ENCODE measurements around the gene GPX7.

The GPX7 gene

GRCh38 chr1:52637946-52638345 lies 35.8 kb downstream of the GPX7 start:
- no peaks in the 10 kb centered on the region for H3K9me3 ChIP-seq (ENCODE audit: insufficient read depth, low read length, severe bottlenecking)
- H2AFZ ChIP-seq (ENCODE audit: low read depth, low read length) = no peak overlapping the region
- H3K4me3 ChIP-seq (ENCODE audit: low read depth in 1 of 2, low read length in 2 of 2) = no peak overlapping the region
- no peaks in the 10 kb centered on the region for H3K36me3 ChIP-seq (ENCODE audit: insufficient read depth, low read length)
- DNase-seq = no peak
- H3K4me2 ChIP-seq (ENCODE audit: insufficient read depth, low read length) = no peak overlapping the region
- no peaks in the 10 kb centered on the region for H3K27me3 ChIP-seq (ENCODE audit: insufficient read depth, low read length, poor library complexity)
- no peaks in the 10 kb centered on the region for H4K20me1 ChIP-seq (ENCODE audit: insufficient read depth, low read length)
- H3K27ac ChIP-seq (ENCODE audit: low read length) = no peak overlapping the region
- H3K79me2 ChIP-seq (ENCODE audit: insufficient read depth, low read length) = no peaks in the 10 kb centered on the region
- H3K4me1 ChIP-seq (ENCODE audit: insufficient read depth, low read length) = peaks cover 12% of the 10 kb centered on the region
- TF ChIP-seq EZH2 (IDR thresholded peaks at IDR 0.05; ENCODE audit: borderline replicate concordance, low read depth, low read length, severe bottlenecking) (no peak), CTCF (IDR thresholded peaks at IDR 0.05; ENCODE audit: borderline replicate concordance, extremely low read depth, low read length, poor library complexity, severe bottlenecking) (no peak)
- no peak for ATAC-seq (ENCODE audit: insufficient read depth, low read depth)
- H3K9ac ChIP-seq (ENCODE audit: low read depth, low read length) = no peak overlapping the region

- ATAC-seq (ENCODE audit: insufficient read depth, low read depth) (no peak), DNase-seq (no peak)
- Histone ChIP-seq H3K79me2 (ENCODE audit: insufficient read depth, low read length) (no peaks in the 10 kb centered on the region), H3K4me1 (ENCODE audit: insufficient read depth, low read length) (peaks cover 8% of the 10 kb centered on the region), H3K4me2 (ENCODE audit: insufficient read depth, low read length) (no peak overlapping the region), H4K20me1 (ENCODE audit: insufficient read depth, low read length) (no peaks in the 10 kb centered on the region), H3K27me3 (ENCODE audit: insufficient read depth, low read length, poor library complexity) (no peaks in the 10 kb centered on the region), H2AFZ (ENCODE audit: low read depth, low read length) (no peak overlapping the region), H3K9me3 (ENCODE audit: insufficient read depth, low read length, severe bottlenecking) (no peaks in the 10 kb centered on the region), H3K27ac (ENCODE audit: low read length) (no peak overlapping the region), H3K36me3 (ENCODE audit: insufficient read depth, low read length) (no peaks in the 10 kb centered on the region), H3K4me3 (ENCODE audit: low read depth in 1 of 2, low read length in 2 of 2) (no peak overlapping the region), H3K9ac (ENCODE audit: low read depth, low read length) (no peak overlapping the region)
- TF ChIP-seq EZH2 (IDR thresholded peaks at IDR 0.05; ENCODE audit: borderline replicate concordance, low read depth, low read length, severe bottlenecking) (no peak), CTCF (IDR thresholded peaks at IDR 0.05; ENCODE audit: borderline replicate concordance, extremely low read depth, low read length, poor library complexity, severe bottlenecking) (no peak)
These were observed 38.5 kb downstream of the GPX7 start for GRCh38 chr1:52640697-52641096.

GRCh38 chr1:52641307-52641706 lies 39.1 kb downstream of the GPX7 start:
- Histone ChIP-seq H3K9ac (ENCODE audit: low read depth, low read length) (no peak overlapping the region), H3K4me2 (ENCODE audit: insufficient read depth, low read length) (no peak overlapping the region), H3K36me3 (ENCODE audit: insufficient read depth, low read length) (no peaks in the 10 kb centered on the region), H3K4me1 (ENCODE audit: insufficient read depth, low read length) (peaks cover 8% of the 10 kb centered on the region), H3K9me3 (ENCODE audit: insufficient read depth, low read length, severe bottlenecking) (no peaks in the 10 kb centered on the region), H3K27me3 (ENCODE audit: insufficient read depth, low read length, poor library complexity) (no peaks in the 10 kb centered on the region), H3K79me2 (ENCODE audit: insufficient read depth, low read length) (no peaks in the 10 kb centered on the region), H4K20me1 (ENCODE audit: insufficient read depth, low read length) (no peaks in the 10 kb centered on the region), H3K27ac (ENCODE audit: low read length) (no peak overlapping the region), H3K4me3 (ENCODE audit: low read depth in 1 of 2, low read length in 2 of 2) (no peak overlapping the region), H2AFZ (ENCODE audit: low read depth, low read length) (no peak overlapping the region)
- TF ChIP-seq EZH2 (IDR thresholded peaks at IDR 0.05; ENCODE audit: borderline replicate concordance, low read depth, low read length, severe bottlenecking) = no peak
- TF ChIP-seq CTCF (IDR thresholded peaks at IDR 0.05; ENCODE audit: borderline replicate concordance, extremely low read depth, low read length, poor library complexity, severe bottlenecking) = no peak
- ATAC-seq (ENCODE audit: insufficient read depth, low read depth) = no peak
- no peak for DNase-seq

GRCh38 chr1:52645261-52645660 lies 43.1 kb downstream of the GPX7 start:
- no peaks in the 10 kb centered on the region for H3K27me3 ChIP-seq (ENCODE audit: insufficient read depth, low read length, poor library complexity)
- no peak overlapping the region for H3K9ac ChIP-seq (ENCODE audit: low read depth, low read length)
- no peak overlapping the region; the same call in 1 of the 2 replicates for H2AFZ ChIP-seq (ENCODE audit: low read depth, low read length)
- H3K27ac ChIP-seq (ENCODE audit: low read length) = no peak overlapping the region
- H3K79me2 ChIP-seq (ENCODE audit: insufficient read depth, low read length) = no peaks in the 10 kb centered on the region
- DNase-seq (no peak), ATAC-seq (ENCODE audit: insufficient read depth, low read depth) (no peak)
- TF ChIP-seq EZH2 (IDR thresholded peaks at IDR 0.05; ENCODE audit: borderline replicate concordance, low read depth, low read length, severe bottlenecking) (no peak), CTCF (IDR thresholded peaks at IDR 0.05; ENCODE audit: borderline replicate concordance, extremely low read depth, low read length, poor library complexity, severe bottlenecking) (no peak)
- H3K36me3 ChIP-seq (ENCODE audit: insufficient read depth, low read length) = no peaks in the 10 kb centered on the region
- H3K4me1 ChIP-seq (ENCODE audit: insufficient read depth, low read length) = no peaks in the 10 kb centered on the region
- no peaks in the 10 kb centered on the region for H4K20me1 ChIP-seq (ENCODE audit: insufficient read depth, low read length)
- H3K9me3 ChIP-seq (ENCODE audit: insufficient read depth, low read length, severe bottlenecking) = no peaks in the 10 kb centered on the region
- H3K4me2 ChIP-seq (ENCODE audit: insufficient read depth, low read length) = no peak overlapping the region
- no peak overlapping the region for H3K4me3 ChIP-seq (ENCODE audit: low read depth in 1 of 2, low read length in 2 of 2)
